Activated CD8-positive, alpha-beta memory T cell treated with anti-CD3 and anti-CD28 coated beads, Interleukin-2, amount 10 ng/mL, durations not matched to agents 7 days and 5 days (primary cell): ENCODE measurements around the gene EIF1AD. TPM values are rescaled to one million over a fixed set of nuclear protein-coding genes. Genes with fewer than 3 reads are reported as not detected.

Experiments used
- ATAC-seq: fragments of 150-1000 bp; cut with Tn5 transposase; one replicate; pipeline ENCODE4 v1.10.0; 2021; ENCODE audit warnings: moderate library complexity
- CTCF ChIA-PET: fragments of 350-600 bp; sonication (Branson Sonifier 250); formaldehyde crosslinking; loops from one replicate; lab custom pipeline; 2021; ENCODE audit warnings: antibody characterized with exemption; lab: Charles Lee
- DNase-seq: peaks from one replicate; pipeline ENCODE4 v3.0.0-alpha.2; 2020
- H3K27ac Mint-ChIP-seq: one replicate; pipeline ENCODE4 v1.8.0; 2021; ENCODE audit warnings: mild to moderate bottlenecking, mixed read lengths
- H3K27me3 Mint-ChIP-seq: one replicate; pipeline ENCODE4 v1.8.0; 2021; ENCODE audit warnings: mixed read lengths
- H3K36me3 Mint-ChIP-seq: one replicate; pipeline ENCODE4 v1.8.0; 2021; ENCODE audit warnings: mild to moderate bottlenecking, mixed read lengths
- H3K4me1 Mint-ChIP-seq: one replicate; pipeline ENCODE4 v1.8.0; 2021; ENCODE audit warnings: mixed read lengths
- H3K4me3 Mint-ChIP-seq: one replicate; pipeline ENCODE4 v1.8.0; 2021; ENCODE audit warnings: mild to moderate bottlenecking, moderate library complexity, mixed read lengths
- H3K9me3 Mint-ChIP-seq: one replicate; pipeline ENCODE4 v1.8.0; 2022; ENCODE audit warnings: low read depth, mixed read lengths
- total RNA-seq, 2 experiments: library from RNA; stranded (reverse); gene quantifications; one replicate each; pipeline ENCODE4 v1.2.3, GENCODE V29; 2021

The EIF1AD gene
- total RNA-seq, 2 experiments from 2014 or later = 57.5 to 60.3 TPM

- CTCF ChIA-PET = interaction anchor here (1.7 to 3.5 kb wide), 3 partner anchors 15 to 148 kb away, joined by 4 to 20 read pairs (median 13); partner anchors contain the start of gene CFL1
These were observed 5.3 kb upstream of the EIF1AD start for GRCh38 chr11:66007201-66007634.

DNA sequence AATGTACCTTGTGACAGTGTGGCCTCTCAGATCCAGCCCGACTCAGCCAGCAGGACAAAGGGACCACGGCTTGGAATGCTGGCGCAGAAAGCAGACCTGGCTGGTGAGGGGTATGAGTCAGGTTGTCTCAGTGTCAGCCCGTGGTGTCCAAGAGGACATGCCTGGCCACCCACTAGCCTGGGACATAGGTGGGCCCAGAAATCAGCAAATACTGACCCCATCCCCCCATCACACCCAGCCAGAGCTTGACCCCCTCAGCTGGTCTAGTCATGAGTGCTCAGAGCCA lies 4.9 kb upstream of the EIF1AD start:
- Mint-ChIP-seq H3K27me3 (peaks cover 16% of the 10 kb centered on the region), H3K9me3 (no peaks in the 10 kb centered on the region), H3K4me3 (no peak overlapping the region), H3K4me1 (peaks cover 21% of the 10 kb centered on the region), H3K27ac (no peak overlapping the region), H3K36me3 (peaks cover 8% of the 10 kb centered on the region)
- DNase-seq (no peak), ATAC-seq (no peak)
- CTCF ChIA-PET = interaction anchor here (1.7 to 3.4 kb wide), 2 partner anchors 16 to 148 kb away, joined by 4 to 20 read pairs; partner anchors contain the start of gene CFL1

More at GRCh38 chr11:66007201-66007634, 5.3 kb upstream of the EIF1AD start:
- Mint-ChIP-seq H3K27ac (no peak overlapping the region), H3K36me3 (peaks cover 5% of the 10 kb centered on the region), H3K27me3 (peaks cover 19% of the 10 kb centered on the region), H3K4me3 (no peak overlapping the region), H3K9me3 (no peaks in the 10 kb centered on the region), H3K4me1 (peaks cover 18% of the 10 kb centered on the region)
- DNase-seq (no peak), ATAC-seq (no peak)

DNA sequence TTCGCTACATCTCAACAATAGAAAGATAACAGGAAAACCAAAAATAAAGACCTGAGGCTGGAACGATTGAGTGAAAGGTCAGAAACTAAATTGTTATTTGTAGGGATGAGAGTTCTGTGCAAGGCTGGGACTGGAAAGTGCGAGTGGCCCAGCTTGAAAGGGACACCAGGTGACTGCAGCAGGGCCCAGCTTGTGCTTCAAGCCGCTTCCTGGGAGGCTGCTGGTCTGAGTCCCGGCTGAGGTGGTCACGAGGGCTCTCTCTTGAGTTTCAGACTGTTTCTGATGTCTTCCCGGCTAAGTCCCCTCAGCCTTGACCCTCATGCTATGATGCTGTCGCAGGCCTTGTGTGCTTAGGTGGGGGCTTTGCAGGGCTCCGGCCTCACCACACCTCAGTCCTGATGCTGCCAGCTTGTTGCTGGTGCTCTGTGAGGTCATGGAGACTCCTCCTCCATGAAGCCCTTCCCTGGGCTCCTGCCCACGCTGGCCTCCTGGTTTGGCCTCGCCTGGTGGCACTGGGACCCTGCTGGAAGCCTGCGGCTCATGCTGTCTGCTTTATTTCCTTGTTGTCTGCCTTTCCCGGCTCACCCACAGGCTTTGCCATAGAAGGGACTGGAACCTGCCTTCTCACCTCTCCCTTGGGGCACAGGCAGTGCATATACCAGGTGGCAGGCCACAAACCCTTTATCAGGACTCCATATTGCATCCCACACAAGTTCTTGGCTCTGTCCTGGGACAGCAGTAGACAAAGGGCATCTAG lies 4.4 kb upstream of the EIF1AD start:
- CTCF ChIA-PET = no interaction called here
- DNase-seq (no peak), ATAC-seq (no peak)
- Mint-ChIP-seq H3K9me3 (no peaks in the 10 kb centered on the region), H3K36me3 (peaks cover 9% of the 10 kb centered on the region), H3K4me3 (no peak overlapping the region), H3K27ac (no peak overlapping the region), H3K27me3 (peaks cover 12% of the 10 kb centered on the region), H3K4me1 (peaks cover 20% of the 10 kb centered on the region)

GRCh38 chr11:66004186-66004585 lies 2.2 kb upstream of the EIF1AD start:
- no peaks in the 10 kb centered on the region for H3K27me3 Mint-ChIP-seq
- no peak overlapping the region for H3K27ac Mint-ChIP-seq
- CTCF ChIA-PET = interaction anchor here (0.9 to 2.5 kb wide), 3 partner anchors 15 to 115 kb away, joined by 3 to 14 read pairs (median 8); partner anchors contain the start of genes CCDC85B and FIBP
- no peak overlapping the region for H3K4me3 Mint-ChIP-seq
- H3K9me3 Mint-ChIP-seq = no peaks in the 10 kb centered on the region
- DNase-seq = no peak
- peaks cover 20% of the 10 kb centered on the region for H3K36me3 Mint-ChIP-seq
- ATAC-seq = no peak
- H3K4me1 Mint-ChIP-seq = peaks cover 37% of the 10 kb centered on the region

- CTCF ChIA-PET = interaction anchor here (0.7 to 2.5 kb wide), 7 partner anchors 13 to 291 kb away, joined by 3 to 14 read pairs (median 3); partner anchors contain the start of genes CCDC85B, FIBP and KAT5
- DNase-seq (no peak), ATAC-seq (no peak)
- H3K4me1 Mint-ChIP-seq = peaks cover 38% of the 10 kb centered on the region
- no peaks in the 10 kb centered on the region for H3K9me3 Mint-ChIP-seq
- peak overlapping the region; percentile 99 for H3K4me3 Mint-ChIP-seq
- peaks cover 28% of the 10 kb centered on the region for H3K36me3 Mint-ChIP-seq
- H3K27ac Mint-ChIP-seq = peak overlapping the region; percentile 98
- no peaks in the 10 kb centered on the region for H3K27me3 Mint-ChIP-seq
These were observed 1.3 kb upstream of the EIF1AD start for GRCh38 chr11:66003291-66003690.

GRCh38 chr11:66002648-66003225 lies 780 bp upstream of the EIF1AD start:
- H3K36me3 Mint-ChIP-seq = peaks cover 33% of the 10 kb centered on the region
- DNase-seq (no peak), ATAC-seq (peak; percentile 79)
- H3K9me3 Mint-ChIP-seq = no peaks in the 10 kb centered on the region
- peak overlapping the region; percentile 98 for H3K27ac Mint-ChIP-seq
- no peaks in the 10 kb centered on the region for H3K27me3 Mint-ChIP-seq
- H3K4me3 Mint-ChIP-seq = peak overlapping the region; percentile 99
- CTCF ChIA-PET = interaction anchor here (0.7 to 2.5 kb wide), 15 partner anchors 8 to 291 kb away, joined by 3 to 14 read pairs (median 3); partner anchors contain the start of genes AP5B1, CATSPER1, CCDC85B and FIBP
- peaks cover 40% of the 10 kb centered on the region for H3K4me1 Mint-ChIP-seq

- ATAC-seq (no peak), DNase-seq (no peak)
- H3K4me3 Mint-ChIP-seq = no peak overlapping the region
- H3K27me3 Mint-ChIP-seq = no peaks in the 10 kb centered on the region
- no peaks in the 10 kb centered on the region for H3K9me3 Mint-ChIP-seq
- CTCF ChIA-PET = no interaction called here
- H3K27ac Mint-ChIP-seq = no peak overlapping the region
- H3K4me1 Mint-ChIP-seq = peaks cover 28% of the 10 kb centered on the region
- peaks cover 40% of the 10 kb centered on the region for H3K36me3 Mint-ChIP-seq
These were observed 4.7 kb downstream of the EIF1AD start for GRCh38 chr11:65997286-65997685.

DNA sequence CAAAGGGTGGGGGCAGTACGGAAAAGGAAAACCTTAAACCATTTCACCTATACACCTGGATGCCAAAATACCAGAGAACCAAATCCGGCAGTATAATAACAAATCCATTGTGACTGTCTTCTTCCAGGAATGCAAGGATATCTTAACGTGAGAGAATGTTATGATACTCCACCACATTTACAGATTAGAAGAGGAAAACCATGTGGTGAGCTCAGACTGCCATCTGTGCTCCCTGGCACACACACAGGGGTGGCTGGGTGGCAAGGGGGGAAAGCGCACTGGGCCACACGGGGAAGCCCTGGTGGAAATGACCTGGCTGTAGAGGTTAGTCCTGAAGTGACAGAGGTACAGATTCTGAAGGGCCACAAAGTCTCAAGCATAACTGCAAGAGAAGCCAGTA lies 9.9 kb downstream of the EIF1AD start:
- H3K9me3 Mint-ChIP-seq = no peaks in the 10 kb centered on the region
- DNase-seq (no peak), ATAC-seq (no peak)
- H3K4me1 Mint-ChIP-seq = peaks cover 8% of the 10 kb centered on the region
- CTCF ChIA-PET = interaction anchor here (0.6 to 12.6 kb wide), 8 partner anchors 9 to 213 kb away, joined by 3 to 221 read pairs (median 4); partner anchors contain the start of genes CCDC85B and FIBP
- H3K27me3 Mint-ChIP-seq = no peaks in the 10 kb centered on the region
- H3K4me3 Mint-ChIP-seq = no peak overlapping the region
- peaks cover 8% of the 10 kb centered on the region for H3K36me3 Mint-ChIP-seq
- no peak overlapping the region for H3K27ac Mint-ChIP-seq

DNA sequence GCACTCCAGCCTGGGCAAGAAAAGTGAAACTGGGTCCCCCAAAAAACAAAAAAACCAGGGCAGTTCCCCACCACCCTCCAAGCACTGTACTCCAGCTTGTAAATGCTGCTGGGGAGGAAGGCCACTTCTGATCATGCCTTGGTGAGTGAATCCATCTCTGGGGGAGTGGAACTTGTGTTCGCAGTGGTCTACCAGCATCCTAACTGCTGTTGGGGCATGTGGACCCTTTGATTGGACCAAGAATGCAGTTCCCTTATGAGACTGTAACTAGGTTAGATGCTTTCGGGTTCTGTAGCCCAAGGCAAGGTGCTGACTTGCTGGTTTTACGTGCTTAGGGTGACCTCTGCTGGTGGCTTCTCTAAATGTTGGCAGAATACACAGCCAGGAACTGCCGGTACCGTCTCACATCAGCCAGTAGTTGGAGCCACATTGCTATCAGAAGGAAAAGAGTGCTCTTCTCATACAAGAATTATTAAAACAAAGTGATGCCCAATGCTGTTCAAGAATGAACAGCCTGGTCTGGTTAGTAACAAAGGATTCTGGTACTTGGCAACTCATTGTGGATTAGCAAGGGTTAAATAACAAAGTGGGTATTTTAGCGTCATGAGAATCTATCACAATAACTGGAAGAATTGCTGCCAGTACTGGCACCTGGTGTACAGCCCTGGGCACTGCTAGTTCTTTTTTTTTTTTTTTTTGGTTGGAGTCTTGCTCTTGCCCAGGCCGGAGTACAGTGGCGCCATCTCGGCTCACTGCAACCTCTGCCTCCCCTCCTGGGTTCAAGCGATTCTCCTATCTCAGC lies 13.0 kb downstream of the EIF1AD start:
- peak; percentile 100 for ATAC-seq
- H3K27me3 Mint-ChIP-seq = no peaks in the 10 kb centered on the region
- CTCF ChIA-PET = interaction anchor here (0.6 to 12.6 kb wide), 35 partner anchors 10 to 659 kb away, joined by 3 to 221 read pairs (median 3); partner anchors contain the start of genes AP5B1, BANF1, CCDC85B and FIBP
- no peak overlapping the region for H3K4me3 Mint-ChIP-seq
- peaks cover 8% of the 10 kb centered on the region for H3K4me1 Mint-ChIP-seq
- H3K27ac Mint-ChIP-seq = peak overlapping the region; percentile 80
- DNase-seq = peak; percentile 96
- H3K9me3 Mint-ChIP-seq = no peaks in the 10 kb centered on the region
- H3K36me3 Mint-ChIP-seq = peaks cover 1% of the 10 kb centered on the region

- ATAC-seq = no peak
- Mint-ChIP-seq H3K27ac (no peak overlapping the region), H3K27me3 (no peaks in the 10 kb centered on the region), H3K9me3 (no peaks in the 10 kb centered on the region), H3K36me3 (peaks cover 1% of the 10 kb centered on the region), H3K4me3 (no peak overlapping the region), H3K4me1 (peaks cover 8% of the 10 kb centered on the region)
- DNase-seq = no peak
- CTCF ChIA-PET = interaction anchor here (3.0 to 12.6 kb wide), 2 partner anchors 101 to 207 kb away, joined by 17 to 221 read pairs; partner anchors contain the start of genes AP5B1, CCDC85B and FIBP
These were observed 14.6 kb downstream of the EIF1AD start for GRCh38 chr11:65987336-65987735.

DNA sequence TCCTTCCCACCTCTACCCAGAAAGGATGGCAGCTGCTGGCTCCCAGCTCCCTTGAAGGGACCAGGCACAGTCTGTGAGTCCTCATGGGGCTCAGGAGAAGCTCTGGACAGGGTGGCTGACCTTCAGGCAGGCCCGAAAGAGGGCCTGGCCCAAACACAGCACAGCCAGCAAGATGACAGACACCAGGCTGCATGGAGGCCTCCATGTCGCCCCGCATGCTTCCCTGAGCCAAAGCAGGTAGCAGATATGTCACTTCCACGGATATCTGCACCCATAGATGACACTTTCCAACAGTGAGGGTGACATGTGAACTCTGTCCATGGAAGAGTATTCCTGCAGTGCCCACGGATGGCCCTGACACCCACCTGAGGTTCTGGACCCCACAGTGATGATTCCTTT lies 18.4 kb downstream of the EIF1AD start:
- no peaks in the 10 kb centered on the region for H3K4me1 Mint-ChIP-seq
- H3K36me3 Mint-ChIP-seq = peaks cover 6% of the 10 kb centered on the region
- ATAC-seq (no peak), DNase-seq (no peak)
- no peaks in the 10 kb centered on the region for H3K27me3 Mint-ChIP-seq
- no peak overlapping the region for H3K27ac Mint-ChIP-seq
- H3K4me3 Mint-ChIP-seq = no peak overlapping the region
- H3K9me3 Mint-ChIP-seq = no peaks in the 10 kb centered on the region
- CTCF ChIA-PET = interaction anchor here (1.1 to 12.6 kb wide), 3 partner anchors 9 to 97 kb away, joined by 3 to 221 read pairs (median 3); partner anchors contain the start of genes CCDC85B and FIBP

DNA sequence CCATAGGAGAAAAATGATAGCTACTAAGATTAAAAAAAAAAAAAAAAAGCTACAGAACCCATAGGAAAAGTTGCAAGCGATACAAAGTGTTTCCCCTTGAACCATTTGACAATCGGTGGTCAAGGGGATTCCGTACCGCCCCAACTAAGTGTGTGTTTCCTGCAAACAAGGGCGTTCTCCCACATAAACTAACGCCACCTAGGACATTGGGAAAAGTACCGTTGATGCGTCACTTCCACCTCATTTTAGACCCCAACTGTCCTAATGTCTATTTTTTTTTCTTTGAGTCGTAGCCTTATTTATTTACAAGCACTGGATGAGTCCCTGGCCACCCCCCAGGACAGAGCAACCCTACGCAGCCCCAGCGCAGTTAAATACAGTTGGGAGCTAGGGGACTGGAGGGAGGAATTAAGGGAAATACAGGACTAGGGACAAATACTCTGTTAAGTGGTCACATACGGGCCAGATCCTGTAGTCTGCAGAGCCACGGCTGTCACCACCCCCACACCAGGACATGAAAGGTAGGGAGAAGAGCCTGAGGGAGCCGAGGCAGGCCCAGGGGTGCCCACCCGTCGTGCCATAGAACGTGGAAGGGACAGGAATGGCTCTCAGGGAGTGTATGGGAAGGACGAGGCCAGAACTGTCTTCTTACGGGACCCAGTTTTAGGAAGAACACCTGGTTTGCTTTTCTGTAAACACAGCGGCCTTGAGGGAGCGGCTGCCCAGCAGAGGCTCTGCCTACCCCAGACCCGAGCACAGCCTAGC lies 19.0 kb downstream of the EIF1AD start:
- H3K27ac Mint-ChIP-seq = no peak overlapping the region
- ATAC-seq (no peak), DNase-seq (no peak)
- peaks cover 8% of the 10 kb centered on the region for H3K36me3 Mint-ChIP-seq
- no peaks in the 10 kb centered on the region for H3K27me3 Mint-ChIP-seq
- no peaks in the 10 kb centered on the region for H3K9me3 Mint-ChIP-seq
- CTCF ChIA-PET = interaction anchor here (1.1 to 12.6 kb wide), 3 partner anchors 9 to 96 kb away, joined by 3 to 221 read pairs (median 3); partner anchors contain the start of genes CCDC85B and FIBP
- H3K4me1 Mint-ChIP-seq = no peaks in the 10 kb centered on the region
- no peak overlapping the region for H3K4me3 Mint-ChIP-seq
